GM18502 (cell line): ENCODE data around the gene ALG14.
"Not testable (repeated sequence)": the region's sequence is repeated elsewhere in the genome, so short reads cannot be mapped to it uniquely, and the experiment has no call there.

Source experiments
- ATAC-seq: cut with Tn5 transposase; IDR thresholded peaks from one replicate; pipeline ENCODE4 v1.9.1; 2021; ENCODE audit warnings: mild to moderate bottlenecking; ENCODE audit not compliant: unreplicated experiment, poor library complexity

The ALG14 gene

DNA sequence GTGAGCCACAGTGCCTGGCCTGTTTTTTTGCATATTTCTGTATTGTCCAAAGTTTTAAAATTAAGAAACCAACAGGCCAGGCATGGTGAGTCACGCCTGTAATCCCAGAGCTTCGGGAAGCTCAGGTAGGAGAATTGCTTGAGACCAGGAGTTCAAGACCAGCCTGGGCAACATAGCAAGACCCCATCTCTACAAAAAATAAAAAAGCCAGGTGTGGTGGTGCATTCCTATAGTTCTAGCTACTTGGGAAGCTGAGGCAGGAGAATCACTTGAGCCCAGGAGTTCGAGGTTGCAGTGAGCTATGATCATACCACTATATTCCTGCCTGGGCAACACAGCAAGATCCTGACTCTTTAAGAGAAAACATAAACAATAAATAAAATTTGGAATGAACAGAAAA, 25.1 kb downstream of the ALG14 start:
- ATAC-seq: not testable (repeated sequence)

GRCh38 chr1:95046359-95046758, 26.4 kb downstream of the ALG14 start:
- ATAC-seq: no peak

- ATAC-seq: peak; percentile 95
Observed at GRCh38 chr1:95043141-95043980, 29.4 kb downstream of the ALG14 start.

DNA sequence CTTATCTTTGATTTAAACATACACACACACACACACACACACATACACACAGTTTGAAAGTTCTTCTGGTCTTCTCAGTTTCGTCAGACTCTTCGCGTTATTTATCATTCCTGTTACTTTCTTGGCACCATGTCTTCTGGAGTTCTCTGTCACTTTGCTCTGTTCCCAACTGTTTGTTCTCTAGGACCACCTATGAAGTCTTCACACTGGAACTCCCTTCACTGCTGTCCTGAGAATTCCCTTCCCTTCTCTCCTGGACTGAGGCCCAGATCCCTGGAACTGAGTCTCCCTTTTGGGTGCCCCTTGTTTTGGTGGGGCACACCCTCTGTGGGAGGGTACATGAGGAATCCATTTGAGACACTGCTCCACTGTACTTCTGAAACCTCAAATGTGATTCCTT, 30.5 kb downstream of the ALG14 start:
- no peak for ATAC-seq

DNA sequence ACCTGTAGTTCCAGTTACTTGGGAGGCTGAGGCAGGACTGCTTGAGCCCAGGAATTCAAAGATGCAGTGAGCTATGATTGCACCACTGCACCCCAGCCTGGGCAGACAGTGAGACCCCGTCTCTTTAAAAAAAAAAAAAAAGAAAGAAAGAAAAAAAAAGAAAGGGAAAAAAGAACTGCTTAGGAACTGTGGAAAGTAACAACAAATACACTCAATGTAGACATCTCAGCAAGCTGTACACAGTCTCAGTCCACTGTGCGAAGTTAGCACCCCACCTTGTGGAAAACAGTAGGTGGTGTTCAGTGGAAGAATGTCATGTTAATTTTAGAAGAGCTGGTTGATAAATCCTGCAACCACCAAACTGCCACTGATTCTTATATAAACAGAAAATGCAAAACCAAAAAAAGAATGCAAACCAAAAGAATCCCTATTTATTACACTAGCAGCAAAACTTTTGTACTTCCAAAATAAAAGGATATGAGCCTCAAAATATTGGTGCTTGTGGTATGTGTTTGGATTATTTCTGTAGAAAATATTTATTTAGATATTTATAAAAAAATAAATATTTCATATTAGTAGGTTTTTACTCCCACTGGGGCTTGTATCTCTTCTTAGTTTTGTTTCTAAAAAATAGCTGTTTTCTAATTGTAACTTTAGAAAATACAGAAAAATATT, 31.1 kb downstream of the ALG14 start:
- peak; percentile 52 for ATAC-seq

DNA sequence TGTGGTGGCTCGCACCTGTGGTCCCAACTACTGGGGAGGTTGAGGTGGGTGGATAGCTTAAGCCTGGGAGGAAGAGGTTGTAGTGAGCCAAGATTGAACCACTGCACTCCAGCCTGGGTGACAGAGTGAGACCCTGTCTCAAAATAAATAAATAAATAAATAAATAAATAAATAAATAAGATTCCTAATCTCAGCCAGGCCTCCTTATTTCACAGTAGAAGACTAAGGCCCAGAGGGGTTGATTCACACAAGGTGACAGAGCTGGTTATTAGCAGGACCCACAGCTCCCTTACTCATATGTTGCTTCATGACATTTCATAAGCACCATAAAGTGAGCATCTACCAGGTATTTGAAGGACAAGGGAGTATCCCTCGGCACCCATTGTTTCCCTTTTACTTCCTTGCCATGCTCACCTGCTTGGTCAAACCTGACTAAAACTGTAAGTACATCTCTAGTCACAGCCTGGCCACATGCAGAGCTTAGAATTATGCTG, 32.7 kb downstream of the ALG14 start:
- no peak for ATAC-seq

GRCh38 chr1:95039360-95040031, 33.3 kb downstream of the ALG14 start:
- no peak for ATAC-seq

- no peak for ATAC-seq
Observed at GRCh38 chr1:95035536-95035935, 37.2 kb downstream of the ALG14 start.

DNA sequence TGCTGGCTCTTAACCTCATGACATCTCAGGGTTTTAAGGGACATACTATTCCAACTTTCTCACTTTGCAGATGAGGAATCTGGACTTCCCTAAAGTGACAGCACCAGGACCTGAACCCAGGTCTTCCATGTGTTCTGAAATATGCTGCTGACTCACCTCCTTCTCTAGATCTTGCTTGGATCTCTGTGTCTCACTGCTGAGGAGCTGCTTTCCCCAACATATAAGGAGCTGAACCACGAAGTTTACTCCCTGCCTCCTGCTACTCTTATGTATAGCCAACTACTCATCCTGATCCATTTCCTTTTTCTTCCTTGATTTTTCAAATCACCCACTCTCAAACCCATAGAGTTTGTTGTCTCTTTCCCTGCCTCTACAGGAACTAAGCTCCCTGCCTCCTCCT, 38.2 kb downstream of the ALG14 start:
- no peak for ATAC-seq

DNA sequence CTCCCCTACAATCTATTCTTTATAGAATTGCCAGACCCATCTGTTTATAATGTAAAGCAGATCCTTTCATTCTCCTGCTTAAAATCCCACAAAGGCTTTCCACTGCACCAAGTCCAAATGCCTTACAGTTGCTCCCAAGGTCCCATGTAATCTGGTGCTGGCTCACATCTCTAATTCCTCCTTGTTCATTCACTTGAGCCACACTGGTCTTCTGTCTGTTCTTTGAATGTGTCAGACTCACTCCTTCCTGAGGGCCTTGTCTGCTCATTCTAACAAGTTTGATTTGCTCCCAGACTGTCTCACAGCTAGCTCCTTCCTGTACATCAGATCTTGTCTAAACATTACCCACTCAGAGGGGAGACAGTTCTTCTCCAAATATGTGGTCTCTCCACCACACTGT, 38.9 kb downstream of the ALG14 start:
- no peak for ATAC-seq

GRCh38 chr1:95029532-95029931, 43.2 kb downstream of the ALG14 start:
- ATAC-seq: no peak

DNA sequence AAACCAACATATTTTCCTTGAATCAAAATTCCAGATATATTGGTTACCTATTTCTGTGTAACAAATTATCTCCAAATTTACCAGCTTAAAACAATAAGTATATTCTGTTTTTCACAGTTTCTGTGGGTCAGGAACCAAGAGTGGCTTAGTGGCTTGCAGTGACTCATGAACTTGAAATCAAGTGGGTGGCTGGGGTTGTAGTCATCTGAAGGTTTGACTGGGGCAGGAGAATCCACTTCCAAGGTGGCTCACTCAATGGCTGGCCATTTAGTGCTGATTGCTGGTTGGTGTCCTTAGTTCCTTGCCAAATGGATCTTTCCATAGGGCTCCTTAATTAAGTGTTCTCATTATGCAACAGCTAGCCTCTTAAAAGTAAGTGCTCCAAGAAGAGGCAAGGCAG, 43.8 kb downstream of the ALG14 start:
- no peak for ATAC-seq

GRCh38 chr1:95027046-95027445, 45.7 kb downstream of the ALG14 start:
- no peak for ATAC-seq

GRCh38 chr1:95023399-95024043, 49.2 kb downstream of the ALG14 start:
- no peak for ATAC-seq

- no peak for ATAC-seq
Observed at GRCh38 chr1:95022644-95022926, 50.2 kb downstream of the ALG14 start.

- no peak for ATAC-seq
Observed at GRCh38 chr1:95021805-95022643, 50.7 kb downstream of the ALG14 start.

- ATAC-seq: no peak
Observed at GRCh38 chr1:95021119-95021518, 51.6 kb downstream of the ALG14 start.

DNA sequence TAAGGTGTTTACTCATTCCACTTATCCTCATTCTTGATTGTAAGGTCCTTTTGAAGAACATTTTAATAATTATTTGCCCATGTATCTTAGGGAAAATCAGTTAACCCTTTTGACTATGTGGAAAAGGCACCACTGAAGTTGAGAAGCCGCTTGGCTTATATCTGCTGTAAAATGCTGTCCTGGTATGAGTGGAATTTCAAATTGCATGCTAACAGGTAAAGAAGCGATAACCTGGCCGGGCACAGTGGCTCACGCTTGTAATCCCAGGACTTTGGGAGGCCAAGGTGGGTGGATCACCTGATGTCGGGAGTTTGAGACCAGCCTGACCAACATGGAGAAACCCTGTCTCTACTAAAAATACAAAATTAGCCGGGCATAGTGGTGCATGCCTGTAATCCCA, 53.3 kb downstream of the ALG14 start:
- not testable (repeated sequence) for ATAC-seq

- ATAC-seq: no peak
Observed at GRCh38 chr1:95018602-95019369, 54.0 kb downstream of the ALG14 start.
